GM19452 (cell line): ENCODE results near the gene ZBTB20.

Experiments used
- ATAC-seq: cut with Tn5 transposase; IDR thresholded peaks from one replicate; pipeline ENCODE4 v1.9.1; 2021; ENCODE audit not compliant: unreplicated experiment

ZBTB20 gene

GRCh38 chr3:114556657-114557213, 590.4 kb downstream of the ZBTB20 start:
- no peak for ATAC-seq

GRCh38 chr3:114554731-114555130, 592.4 kb downstream of the ZBTB20 start:
- no peak for ATAC-seq

- no peak for ATAC-seq
Observed at GRCh38 chr3:114553949-114554593, 593.0 kb downstream of the ZBTB20 start.

- ATAC-seq: no peak
Observed at GRCh38 chr3:114552527-114552812, 594.6 kb downstream of the ZBTB20 start.

GRCh38 chr3:114551770-114552526, 595.1 kb downstream of the ZBTB20 start:
- ATAC-seq: no peak

GRCh38 chr3:114550165-114550564, 596.9 kb downstream of the ZBTB20 start:
- ATAC-seq: no peak

- no peak for ATAC-seq
Observed at GRCh38 chr3:114545193-114545592, 601.9 kb downstream of the ZBTB20 start.

GRCh38 chr3:114542359-114542758, 604.7 kb downstream of the ZBTB20 start:
- no peak for ATAC-seq

GRCh38 chr3:114539525-114539924, 607.6 kb downstream of the ZBTB20 start:
- no peak for ATAC-seq

- ATAC-seq: no peak
Observed at GRCh38 chr3:114538211-114538610, 608.9 kb downstream of the ZBTB20 start.

GRCh38 chr3:114528517-114528916, 618.6 kb downstream of the ZBTB20 start:
- ATAC-seq: no peak

- no peak for ATAC-seq
Observed at GRCh38 chr3:114527036-114527644, 619.9 kb downstream of the ZBTB20 start.

- no peak for ATAC-seq
Observed at GRCh38 chr3:114525278-114525677, 621.8 kb downstream of the ZBTB20 start.

- no peak for ATAC-seq
Observed at GRCh38 chr3:114519415-114519814, 627.7 kb downstream of the ZBTB20 start.

GRCh38 chr3:114518206-114518808, 628.8 kb downstream of the ZBTB20 start:
- ATAC-seq: no peak

- ATAC-seq: no peak
Observed at GRCh38 chr3:114510201-114510600, 636.9 kb downstream of the ZBTB20 start.

- ATAC-seq: no peak
Observed at GRCh38 chr3:114509756-114510155, 637.3 kb downstream of the ZBTB20 start.

- ATAC-seq: no peak
Observed at GRCh38 chr3:114508976-114509375, 638.1 kb downstream of the ZBTB20 start.

GRCh38 chr3:114508208-114508607, 638.9 kb downstream of the ZBTB20 start:
- no peak for ATAC-seq

GRCh38 chr3:114506591-114507300, 640.3 kb downstream of the ZBTB20 start:
- no peak for ATAC-seq
